Limb (tissue), 2 donors: Measurements from ENCODE around the gene COG5.
"Not testable (repeated sequence)": the region's sequence is repeated elsewhere in the genome, so short reads cannot be mapped to it uniquely, and the experiment has no call there.

Source experiments
- DNase-seq, 2 donors: peaks; one replicate each; pipeline ENCODE4 v3.0.0-alpha.2; 2016; ENCODE audit errors: extremely low spot score in 2 of 2

COG5 gene

DNA sequence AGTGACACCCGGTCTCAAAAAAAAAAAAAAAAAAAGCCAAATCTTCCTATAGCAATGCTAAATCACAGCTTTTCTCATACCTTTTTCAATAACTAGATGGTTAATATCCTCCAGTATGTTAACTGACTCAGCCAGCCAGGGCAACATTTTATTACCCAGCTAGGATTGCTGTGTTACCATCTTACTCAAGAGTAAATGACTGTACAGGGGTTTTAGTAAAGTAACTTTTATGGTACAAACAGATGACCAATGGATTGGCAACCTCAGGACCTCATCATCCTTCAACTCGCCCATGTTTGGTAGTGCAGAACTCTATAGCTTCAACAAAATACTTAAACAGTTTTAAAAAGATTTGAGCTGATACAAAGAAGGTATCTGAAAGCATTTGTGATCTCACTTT is 335.4 kb downstream of the COG5 start:
- DNase-seq = no peak

DNA sequence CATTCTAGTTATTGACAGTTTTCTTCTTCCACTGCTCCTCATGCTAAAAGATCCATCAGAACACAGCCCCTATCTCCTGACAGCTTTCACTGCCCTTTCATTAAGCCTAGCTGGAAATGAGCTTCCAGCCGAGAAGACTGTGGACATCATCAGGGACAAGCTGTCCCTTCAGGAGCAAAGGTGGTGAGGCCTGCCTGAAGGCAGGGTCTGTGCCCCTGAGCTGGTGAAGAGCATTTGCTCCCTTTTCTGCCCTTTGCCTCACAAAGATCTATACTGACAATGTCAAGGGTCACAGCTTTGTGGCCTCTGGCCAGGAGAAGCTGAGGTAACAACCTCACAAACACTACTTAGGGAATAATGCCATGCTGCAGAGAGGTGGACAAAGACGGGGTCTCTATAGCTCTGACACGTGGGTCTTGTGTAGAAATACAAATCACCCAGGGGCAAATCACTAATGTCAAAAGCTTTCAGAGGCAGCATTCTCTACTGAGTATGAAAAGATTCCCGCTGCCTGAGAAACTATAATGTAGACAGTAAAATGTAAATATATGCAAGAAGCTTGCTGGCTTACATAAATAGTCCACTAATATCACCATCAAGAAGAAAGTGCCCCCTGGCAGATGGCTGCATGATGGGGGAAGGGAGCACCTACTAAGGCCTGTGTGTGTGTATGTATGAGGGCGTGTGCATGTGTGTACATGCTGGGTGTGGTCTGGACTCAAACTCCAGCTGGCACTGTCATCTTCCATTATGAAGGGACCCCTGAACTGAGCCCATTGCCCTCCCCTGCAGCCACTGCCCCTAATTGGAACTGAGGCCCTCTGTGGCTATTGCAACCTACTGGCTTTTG is 339.1 kb downstream of the COG5 start:
- DNase-seq = no peak

DNA sequence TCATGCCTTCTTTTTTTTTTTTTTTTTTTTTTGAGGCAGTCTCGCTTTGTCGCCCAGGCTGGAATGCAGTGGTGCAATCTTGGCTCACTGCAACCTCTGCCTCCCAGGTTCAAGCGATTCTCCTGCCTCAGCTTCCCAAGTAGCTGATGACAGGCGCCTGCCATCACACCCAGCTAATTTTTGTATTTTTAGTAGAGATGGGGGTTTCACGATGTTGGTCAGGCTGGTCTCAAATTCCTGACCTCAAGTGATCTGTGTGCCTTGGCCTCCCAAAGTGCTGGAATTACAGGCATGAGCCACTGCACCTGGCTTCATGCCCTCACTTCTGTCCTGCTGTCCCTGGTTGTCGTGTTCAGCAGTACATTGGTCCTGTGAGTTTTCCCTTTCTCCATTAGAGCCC is 342.9 kb downstream of the COG5 start:
- DNase-seq = not testable (repeated sequence)

DNA sequence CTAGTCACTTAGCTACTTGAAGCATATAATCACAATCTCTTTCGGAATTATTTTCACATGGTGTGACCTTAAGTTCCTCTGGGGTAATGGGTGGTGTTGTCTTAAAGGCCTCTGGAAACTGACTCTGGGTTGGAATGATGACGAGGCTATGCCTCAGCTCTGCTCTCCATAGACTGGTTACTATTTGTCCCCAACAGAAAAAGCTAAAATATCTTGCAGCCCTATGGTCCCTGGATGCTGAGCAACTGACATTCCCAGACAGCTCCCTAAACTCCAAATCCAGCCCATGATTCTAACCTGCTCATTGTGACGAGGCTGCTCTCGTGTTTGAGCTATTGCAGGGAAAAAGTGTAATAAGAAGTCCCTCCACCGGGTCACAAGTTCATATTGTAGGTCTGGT is 343.4 kb downstream of the COG5 start:
- DNase-seq = no peak

DNA sequence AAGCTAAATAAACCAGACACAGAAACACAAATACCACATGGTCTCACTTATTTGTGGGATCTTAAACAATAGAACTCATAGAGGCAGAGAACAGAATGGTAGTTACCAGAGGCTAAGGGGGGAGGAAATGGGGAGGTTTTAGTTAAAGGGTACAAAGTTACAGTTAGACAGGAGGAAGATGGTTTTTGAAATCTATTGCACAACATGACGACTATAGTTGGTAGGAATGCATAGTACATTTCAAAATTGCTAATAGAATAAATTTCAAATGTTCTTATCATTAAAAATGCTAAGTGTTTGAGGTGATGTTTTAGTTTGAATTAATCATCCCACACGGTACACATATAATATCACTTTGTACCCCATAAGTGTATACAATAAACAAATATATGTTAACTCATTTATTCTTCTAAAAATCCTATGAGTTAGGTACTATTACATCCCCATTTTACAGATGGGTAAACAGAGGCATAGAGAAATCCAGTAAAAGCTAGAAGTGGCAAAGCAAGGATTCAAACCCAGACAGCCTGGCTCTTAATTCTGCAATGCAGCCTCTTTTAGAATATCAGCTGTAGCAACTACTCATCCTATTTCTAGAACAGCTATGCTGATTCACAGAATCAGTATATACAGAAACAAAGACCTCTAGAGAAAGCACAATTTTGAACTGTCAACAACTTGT is 344.0 kb downstream of the COG5 start:
- DNase-seq = no peak

DNA sequence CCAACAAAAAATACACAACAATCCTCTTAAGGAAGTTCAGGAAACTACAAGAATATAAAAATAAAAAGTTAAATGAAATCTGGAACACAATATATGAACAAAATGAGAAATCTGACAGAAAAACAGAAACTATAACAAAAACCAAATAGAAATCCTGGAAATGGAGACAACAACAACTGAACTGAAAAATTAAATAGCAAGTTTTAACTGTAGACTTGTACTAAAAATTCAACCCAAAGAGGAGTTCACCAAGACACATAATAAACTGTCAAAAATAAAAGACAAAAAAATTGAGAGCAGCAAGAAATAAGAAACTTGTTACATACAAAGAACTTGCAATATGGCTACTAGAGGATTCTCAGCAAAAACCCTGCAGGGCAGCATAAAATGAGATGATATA is 349.8 kb downstream of the COG5 start:
- DNase-seq = no peak

DNA sequence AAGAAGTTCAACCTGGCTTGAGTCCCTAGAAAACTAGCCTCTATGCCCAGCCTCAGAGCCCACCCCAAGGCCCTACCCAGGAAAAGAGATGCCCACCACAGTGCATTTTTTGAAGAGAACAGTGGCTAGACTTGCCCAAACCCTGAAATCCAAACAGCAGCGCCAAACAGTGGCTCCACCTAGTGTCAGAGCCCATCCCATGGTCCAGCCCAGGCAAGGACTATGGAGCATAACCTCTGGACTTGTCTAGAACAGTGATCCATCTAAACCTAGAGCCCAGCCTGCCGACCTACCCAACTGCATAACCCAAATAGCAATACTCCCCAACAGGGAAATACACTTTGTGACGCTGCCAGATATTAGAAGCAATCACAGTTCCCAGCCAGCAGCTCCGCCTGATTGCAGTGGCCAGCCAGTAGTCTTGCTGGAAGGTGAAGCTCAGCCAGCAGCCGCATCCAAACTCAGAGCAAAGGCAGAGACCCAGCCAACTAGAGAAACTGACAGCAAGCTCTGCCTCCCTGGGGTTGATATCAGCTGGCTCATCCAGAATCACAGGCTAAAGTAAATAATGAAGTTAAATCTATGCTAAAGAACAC is 350.4 kb downstream of the COG5 start:
- no peak for DNase-seq

DNA sequence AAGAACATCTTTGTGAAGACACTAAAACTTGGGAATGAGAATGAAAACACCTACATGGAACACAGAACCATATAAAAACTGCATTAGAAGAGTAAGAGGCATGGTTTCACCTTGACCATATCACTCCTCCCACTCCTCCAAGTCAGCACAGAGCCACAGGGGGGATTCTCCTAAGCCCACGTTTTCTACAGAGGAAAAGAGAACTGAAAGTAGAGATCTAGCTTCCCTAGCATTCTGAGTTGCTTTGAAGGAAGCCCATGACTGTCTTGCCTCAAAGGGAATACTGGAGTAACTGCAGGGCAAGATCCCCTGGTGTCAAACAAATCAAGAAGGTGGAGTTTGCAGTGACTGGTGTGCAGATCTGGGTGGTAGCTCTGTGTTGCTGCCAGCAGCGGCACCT is 351.0 kb downstream of the COG5 start:
- DNase-seq = no peak

DNA sequence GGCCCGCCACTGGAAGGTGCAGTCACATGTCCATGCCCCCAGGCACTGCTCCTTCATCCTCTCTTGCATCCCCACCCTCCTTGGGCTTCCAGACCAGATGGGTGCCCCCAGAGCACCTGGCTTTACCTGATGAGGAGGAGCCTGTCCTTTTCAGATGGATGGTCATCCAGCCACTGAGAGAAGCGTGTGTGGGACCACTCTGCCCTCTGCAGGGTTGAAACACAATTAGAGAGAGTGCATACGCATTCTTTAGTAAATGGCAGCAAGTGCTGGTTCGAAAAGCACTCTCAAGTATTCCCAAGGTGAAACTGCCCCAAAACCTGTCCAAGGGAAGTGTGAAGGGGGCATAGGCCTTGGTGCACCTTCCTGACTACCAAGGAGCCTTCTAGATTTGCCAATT is 353.3 kb downstream of the COG5 start:
- DNase-seq = no peak

DNA sequence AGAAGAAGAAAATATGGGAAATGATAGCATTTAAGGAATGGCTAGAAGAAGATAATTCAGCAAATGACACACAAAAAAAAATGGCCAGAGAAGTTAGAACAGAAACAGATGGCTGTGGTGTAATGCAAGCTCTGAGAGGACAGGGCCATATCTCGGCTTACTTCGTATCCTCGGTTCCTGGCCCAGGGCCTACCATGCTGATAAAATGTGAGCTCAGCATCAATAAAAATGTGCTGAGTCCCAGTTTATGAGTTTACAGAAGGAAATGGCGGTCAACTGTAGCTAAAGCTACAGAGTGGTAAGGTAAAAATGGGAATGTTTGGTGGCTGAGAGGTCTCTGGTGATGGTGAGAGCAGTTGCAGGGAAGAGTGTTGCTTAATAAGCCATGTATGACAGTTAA is 354.2 kb downstream of the COG5 start:
- DNase-seq = no peak

DNA sequence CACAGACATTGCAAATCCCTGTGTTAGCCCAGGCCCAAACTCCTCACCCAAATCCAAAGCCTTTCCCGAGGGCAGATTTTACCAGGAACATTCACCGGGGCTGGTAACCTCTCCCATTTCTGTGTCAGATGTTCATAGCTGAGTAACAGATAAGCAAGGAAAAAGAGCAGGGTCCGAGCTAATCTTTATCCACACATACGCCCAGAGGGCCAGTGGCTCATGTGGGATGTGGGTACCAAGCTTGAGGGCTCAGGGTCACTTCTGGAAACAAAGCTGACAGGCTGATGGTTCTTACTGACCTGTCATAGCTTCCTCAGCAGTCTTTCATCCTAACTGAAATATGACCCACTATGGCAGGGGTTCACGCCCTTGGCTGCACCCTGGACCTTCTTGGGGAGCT is 355.2 kb downstream of the COG5 start:
- DNase-seq = no peak

DNA sequence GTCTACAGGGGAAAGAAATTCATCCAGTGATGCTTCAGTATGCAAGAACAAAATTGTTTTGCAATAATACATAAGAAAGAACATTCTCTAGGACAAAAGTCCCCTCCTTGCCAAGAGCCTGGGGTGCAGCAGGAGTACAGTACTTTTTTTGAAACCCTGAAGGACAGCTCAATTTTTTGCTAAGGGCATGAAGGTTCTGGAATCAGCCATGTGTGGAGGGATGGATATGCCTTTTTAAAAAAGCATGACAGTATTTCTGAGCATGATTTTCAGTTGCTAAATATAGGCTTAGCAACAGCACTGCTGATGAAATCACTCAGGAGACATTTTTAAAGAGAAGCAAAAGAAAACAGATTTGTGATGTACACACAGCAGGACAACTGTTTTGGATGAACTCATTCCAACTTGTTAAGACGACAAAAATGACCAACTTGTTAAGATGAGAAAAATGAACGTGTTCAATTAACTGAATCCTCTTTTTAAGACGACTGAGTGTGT is 355.6 kb downstream of the COG5 start:
- DNase-seq = no peak

DNA sequence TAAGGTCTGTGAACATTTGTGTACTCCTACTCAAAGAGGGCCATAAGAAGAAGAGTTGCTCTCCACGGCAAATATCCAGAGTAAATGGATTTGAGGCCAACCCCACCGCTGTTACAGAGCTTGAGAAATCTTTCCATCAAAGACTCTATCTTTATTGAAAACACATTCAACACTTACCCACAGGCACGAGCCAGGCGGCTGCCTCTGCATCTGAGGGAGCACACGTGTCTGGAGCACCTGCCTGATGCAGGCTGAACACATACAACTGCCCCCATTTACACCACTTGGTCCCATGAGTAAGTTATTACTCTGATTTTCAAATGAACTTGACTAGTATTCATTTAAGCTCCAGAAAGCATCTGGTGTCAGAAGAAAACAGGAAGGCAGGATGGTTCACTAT is 356.3 kb downstream of the COG5 start:
- DNase-seq = no peak

DNA sequence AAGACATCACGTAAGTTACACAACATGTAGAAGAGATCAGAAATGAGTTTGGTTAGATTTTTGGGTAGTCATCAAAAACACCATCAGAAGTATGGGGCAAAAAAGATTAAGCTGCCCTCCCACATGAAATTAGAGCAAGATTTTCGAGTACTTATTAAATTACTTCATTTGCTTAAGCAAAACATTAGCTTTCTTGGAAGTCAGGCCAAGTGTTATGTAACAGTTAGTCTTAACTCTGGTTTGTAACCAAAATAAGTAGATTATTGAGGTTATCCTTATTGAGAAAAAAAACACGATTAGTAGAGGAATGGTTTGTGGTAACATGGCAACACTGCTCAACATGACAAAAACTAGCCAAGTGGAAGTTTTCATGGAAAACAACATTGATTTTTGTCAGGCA is 357.0 kb downstream of the COG5 start:
- no peak for DNase-seq

DNA sequence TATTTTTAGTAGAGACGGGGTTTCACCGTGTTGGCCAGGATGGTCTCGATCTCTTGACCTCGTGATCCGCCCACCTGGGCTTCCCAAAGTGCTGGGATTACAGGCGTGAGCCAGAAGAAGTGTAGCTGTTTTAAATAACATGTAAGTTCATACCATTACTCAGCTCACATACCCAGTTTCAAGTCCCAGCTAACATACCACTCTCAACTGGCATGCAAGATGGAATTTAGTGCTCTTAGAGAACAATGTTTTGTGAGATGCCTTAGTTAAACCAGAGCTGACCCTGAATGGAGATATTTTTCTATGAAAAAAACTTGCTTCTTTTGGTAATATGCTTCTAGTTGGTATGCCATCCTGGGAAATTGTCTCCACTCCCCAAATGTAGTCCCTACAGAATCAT is 357.6 kb downstream of the COG5 start:
- DNase-seq = no peak

DNA sequence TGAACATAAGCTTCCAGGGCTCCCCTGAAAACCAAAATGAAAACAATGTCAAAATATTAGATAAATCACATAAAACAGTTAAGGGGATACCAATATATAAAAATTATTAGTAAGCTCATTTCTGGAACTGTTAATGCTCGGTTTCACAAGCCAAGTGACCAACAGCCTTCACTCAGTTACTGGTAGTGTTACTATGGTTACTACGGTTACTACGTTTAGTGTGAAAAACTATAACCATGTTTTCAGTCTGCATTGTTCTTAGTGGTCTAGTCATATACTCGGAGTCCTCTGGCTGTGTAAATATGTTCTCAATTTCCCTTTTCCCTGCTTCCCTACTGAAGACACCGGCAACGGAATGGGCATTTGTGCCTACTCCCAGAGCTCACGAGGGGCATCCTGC is 360.1 kb downstream of the COG5 start:
- DNase-seq = no peak

DNA sequence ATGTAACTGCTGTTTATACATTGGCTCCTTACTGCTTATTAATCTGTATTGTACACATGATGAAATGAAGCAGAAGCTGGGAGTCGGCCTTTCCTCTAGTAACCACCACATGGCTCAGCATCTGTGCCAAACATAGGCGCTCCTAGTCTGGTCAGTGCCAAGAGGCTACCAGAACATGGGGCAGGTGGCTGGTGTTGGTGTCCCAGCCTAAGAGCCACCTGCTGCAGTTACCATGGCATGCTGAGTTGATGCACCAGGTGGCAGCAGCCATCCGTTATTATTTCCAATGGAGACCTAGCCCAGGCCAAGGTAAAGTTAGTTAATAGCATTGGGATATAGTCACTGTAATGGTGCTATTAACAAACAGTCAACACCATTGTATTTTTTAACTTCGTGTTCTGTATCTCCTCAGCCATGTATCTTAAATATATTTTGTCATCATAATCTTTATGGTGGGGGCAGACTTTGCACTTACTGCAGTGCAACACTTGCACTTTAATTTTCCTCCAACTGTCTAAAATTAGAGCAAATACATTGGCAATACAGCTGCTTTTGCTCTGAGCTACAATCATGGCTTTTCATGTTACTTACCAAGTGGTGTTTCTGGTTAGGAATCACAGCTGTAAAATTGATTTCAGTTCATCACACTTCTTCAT is 361.8 kb downstream of the COG5 start:
- DNase-seq = peak in 1 of 2 donors; percentile 59

DNA sequence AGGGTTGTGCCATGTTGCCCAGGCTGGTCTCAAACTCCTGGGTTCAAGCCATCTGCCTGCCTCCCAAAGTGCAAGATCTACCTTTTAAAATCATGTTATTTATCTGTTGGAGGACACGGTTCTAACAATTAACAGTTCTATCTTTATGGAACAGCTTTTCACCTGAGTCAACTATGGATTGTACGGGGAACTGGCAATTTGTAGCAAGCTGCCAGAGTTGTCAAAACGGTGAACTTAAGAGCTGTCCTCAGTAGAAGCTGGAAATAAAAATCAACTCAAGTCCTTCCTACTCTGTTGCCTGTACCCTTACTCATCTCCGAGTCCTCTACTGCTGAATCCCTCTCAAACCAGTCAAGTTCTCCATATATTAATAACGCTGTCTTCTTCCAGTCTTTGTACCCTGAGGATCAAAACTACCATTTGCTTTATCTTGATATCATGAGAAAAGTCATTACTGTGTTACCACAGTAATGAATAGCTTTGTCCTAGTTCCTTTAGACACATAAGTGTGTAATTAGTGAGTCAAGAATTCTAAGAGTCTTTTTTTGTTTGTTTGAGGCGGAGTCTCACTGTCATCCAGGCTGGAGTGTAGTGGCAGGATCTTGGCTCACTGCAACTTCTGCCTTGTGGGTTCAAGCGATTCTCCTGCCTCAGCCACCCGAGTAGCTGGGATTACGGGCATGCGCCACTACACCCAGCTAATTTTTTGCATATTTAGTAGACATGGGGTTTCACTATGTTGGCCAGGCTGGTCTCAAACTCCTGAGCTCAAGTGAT is 366.7 kb downstream of the COG5 start:
- DNase-seq = no peak

DNA sequence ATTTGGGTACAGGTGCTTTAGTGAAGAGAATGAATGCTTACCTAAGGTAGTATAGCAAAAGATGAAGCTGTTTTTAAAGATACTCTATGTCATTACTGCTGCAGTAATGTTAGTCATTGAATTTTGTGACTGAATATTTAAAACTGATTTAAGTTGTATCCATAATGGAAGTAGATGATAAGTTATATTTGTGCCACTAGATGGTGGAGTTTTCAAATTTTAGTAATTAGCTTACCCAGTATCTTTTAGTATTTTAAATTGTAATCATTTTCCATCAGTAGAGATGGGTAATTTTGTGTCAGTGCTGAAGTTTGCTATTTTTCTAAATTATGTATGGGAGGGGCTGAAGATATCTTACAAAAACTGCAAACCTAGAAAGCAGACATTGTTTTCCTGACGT is 369.7 kb downstream of the COG5 start:
- no peak for DNase-seq

DNA sequence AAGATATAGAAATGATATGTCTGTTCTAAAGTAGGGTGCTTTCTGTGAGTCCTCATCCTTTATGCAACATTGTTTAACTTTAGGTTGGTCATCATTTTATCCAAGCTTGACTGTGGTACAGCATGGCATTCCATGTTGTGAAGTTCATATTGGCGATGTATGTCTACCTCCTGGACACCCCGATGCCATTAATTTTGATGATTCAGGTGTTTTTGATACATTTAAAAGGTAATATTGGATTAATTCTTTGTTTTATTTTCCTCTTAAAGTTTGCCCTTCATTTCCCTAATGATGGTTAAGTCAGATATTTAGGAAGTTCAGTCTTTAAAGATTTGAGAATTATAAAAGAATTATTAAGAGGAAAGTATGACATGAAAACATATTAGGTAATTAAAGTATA is 373.6 kb downstream of the COG5 start:
- no peak for DNase-seq

DNA sequence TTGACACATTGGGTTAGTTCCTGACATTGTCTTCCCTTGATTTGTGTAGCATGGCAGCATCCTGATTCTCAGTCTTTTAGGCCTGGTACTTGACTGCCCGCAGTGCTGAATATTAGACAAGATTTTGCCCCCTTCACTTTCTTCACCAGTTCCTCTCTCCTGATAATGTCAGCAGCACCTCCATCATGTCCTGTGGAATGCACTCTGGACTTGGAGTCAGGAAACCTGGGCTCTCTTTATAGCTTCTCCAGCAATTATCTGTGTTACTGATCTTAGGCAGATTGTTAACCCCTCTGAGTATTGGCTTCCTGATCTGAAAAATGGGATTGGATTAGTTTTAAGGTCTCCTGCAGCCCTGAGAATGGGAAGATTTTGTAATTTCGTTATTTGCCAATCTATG is 375.9 kb downstream of the COG5 start:
- DNase-seq = no peak
